Memory B cell (primary cell): ENCODE data around the gene DHX32.

ENCODE experiments used
- ATAC-seq: fragments of 150-1000 bp; cut with Tn5 transposase; 2 replicates; pipeline ENCODE4 v1.10.0; 2021; ENCODE audit warnings: low read depth, mild to moderate bottlenecking, moderate library complexity
- DNase-seq, 2 donors: peaks; one replicate each; pipeline ENCODE4 v3.0.0; 2022; ENCODE audit warnings: low spot score in 2 of 2
- H3K27ac Mint-ChIP-seq: one replicate; pipeline ENCODE4 v1.8.0; 2022; ENCODE audit warnings: mild to moderate bottlenecking, moderate library complexity, mixed read lengths
- H3K27me3 Mint-ChIP-seq: one replicate; pipeline ENCODE4 v1.8.0; 2022; ENCODE audit warnings: mixed read lengths
- H3K36me3 Mint-ChIP-seq: one replicate; pipeline ENCODE4 v1.8.0; 2022; ENCODE audit warnings: mild to moderate bottlenecking, mixed read lengths
- H3K4me1 Mint-ChIP-seq: one replicate; pipeline ENCODE4 v1.8.0; 2022; ENCODE audit warnings: mixed read lengths
- H3K4me3 Mint-ChIP-seq: one replicate; pipeline ENCODE4 v1.8.0; 2022; ENCODE audit warnings: mild to moderate bottlenecking, moderate library complexity, mixed read lengths
- H3K9me3 Mint-ChIP-seq: one replicate; pipeline ENCODE4 v1.8.0; 2022; ENCODE audit warnings: mixed read lengths

Gene DHX32

DNA sequence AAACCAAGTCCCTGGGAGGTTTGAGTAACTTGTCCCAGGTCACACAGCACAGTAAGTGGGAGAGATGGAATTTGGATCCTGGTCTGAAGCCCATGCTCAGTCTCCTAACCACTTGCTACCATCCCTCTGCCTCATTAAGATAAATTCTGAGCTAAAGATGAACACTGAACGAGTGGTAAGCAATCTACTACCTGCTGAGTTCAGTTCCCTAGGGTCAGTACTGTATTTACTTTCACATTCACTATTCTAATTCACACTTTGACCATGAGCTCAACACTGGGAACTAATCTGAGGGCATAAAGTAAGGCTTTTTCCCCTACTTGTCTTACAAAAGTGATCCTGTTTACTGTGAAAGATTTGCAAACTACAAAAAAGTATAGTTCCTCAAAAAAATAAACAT, 60.4 kb downstream of the DHX32 start:
- ATAC-seq (no peak), DNase-seq (no peak)
- no peaks in the 10 kb centered on the region for H3K27me3 Mint-ChIP-seq
- peaks cover 2% of the 10 kb centered on the region for H3K36me3 Mint-ChIP-seq
- H3K9me3 Mint-ChIP-seq: no peaks in the 10 kb centered on the region
- H3K4me1 Mint-ChIP-seq: peaks cover 14% of the 10 kb centered on the region
- peak overlapping the region; percentile 68 for H3K27ac Mint-ChIP-seq
- no peak overlapping the region for H3K4me3 Mint-ChIP-seq

DNA sequence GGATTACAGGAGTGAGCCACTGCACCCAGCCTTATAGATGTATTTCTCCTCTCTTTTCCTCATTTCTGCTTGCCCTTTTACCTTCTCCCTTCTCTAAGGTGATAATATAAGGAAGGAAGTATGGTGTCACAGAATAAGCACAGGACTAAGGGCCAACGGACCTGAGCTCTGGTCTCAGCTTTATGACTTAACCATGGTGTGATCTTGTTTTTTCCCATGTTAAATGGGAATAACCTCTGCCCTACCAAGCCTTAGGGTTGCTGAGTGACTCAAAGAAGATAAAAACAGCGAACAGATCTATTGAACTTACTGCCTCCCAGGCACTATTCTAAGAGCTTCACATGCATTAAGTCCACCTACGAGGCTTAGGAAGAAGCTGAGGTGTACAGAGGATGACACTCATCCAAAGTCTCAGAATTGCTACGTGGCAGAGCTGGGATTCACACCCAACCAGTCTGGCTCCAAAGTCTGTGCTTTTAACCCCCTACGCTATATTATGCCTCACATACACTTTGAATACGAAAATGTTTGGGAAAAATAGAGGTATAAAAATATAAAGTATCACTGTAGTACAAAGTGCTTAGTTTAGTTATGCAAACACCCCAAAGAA, 63.6 kb downstream of the DHX32 start:
- ATAC-seq: no peak
- peaks cover 16% of the 10 kb centered on the region for H3K36me3 Mint-ChIP-seq
- peaks cover 13% of the 10 kb centered on the region for H3K4me1 Mint-ChIP-seq
- no peaks in the 10 kb centered on the region for H3K9me3 Mint-ChIP-seq
- DNase-seq: no peak
- no peak overlapping the region for H3K27ac Mint-ChIP-seq
- H3K4me3 Mint-ChIP-seq: no peak overlapping the region
- H3K27me3 Mint-ChIP-seq: no peaks in the 10 kb centered on the region

DNA sequence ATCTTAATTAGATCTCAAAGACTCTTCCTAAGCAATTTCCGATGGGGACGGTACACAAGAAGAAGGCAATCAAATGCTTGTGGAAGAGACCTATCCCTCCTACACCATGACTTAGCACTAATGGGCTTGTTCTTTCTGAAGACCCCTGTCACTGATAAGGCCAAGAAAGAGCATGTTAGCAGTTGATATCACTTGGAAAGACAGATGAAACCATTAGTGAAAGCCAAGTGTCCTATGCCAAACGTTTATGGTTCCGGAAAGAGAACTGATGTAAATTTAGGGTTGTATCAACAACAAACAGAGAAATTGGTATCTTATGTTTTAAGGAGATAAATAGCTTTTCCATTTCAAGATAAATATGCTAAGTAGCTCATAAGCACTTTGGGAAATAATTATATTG, 64.5 kb downstream of the DHX32 start:
- no peak overlapping the region for H3K4me3 Mint-ChIP-seq
- H3K4me1 Mint-ChIP-seq: peaks cover 9% of the 10 kb centered on the region
- H3K27me3 Mint-ChIP-seq: no peaks in the 10 kb centered on the region
- H3K9me3 Mint-ChIP-seq: no peaks in the 10 kb centered on the region
- no peak for DNase-seq
- ATAC-seq: no peak
- H3K36me3 Mint-ChIP-seq: peaks cover 18% of the 10 kb centered on the region
- H3K27ac Mint-ChIP-seq: no peak overlapping the region

DNA sequence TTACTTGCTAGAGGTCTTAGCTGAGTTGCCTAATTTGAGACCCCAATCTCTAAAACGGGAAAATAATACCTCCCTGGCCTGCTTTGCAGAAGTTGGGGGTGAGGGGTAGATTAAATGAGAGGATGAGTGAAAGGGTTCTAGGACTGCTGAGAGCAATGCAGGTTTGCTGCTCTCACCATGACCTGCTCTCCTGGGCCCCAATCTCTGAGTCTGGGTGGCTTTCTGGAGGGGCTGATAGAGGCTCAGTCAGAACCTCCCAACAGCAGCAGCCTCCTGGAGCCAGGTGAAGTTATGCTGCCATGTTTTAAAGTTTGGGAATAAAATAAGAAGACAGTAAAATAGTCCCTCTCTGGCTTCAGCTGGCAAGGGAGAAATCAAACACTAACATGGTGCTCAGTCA, 65.3 kb downstream of the DHX32 start:
- no peak overlapping the region for H3K27ac Mint-ChIP-seq
- H3K9me3 Mint-ChIP-seq: no peaks in the 10 kb centered on the region
- H3K4me1 Mint-ChIP-seq: peaks cover 3% of the 10 kb centered on the region
- DNase-seq (no peak), ATAC-seq (no peak)
- no peak overlapping the region for H3K4me3 Mint-ChIP-seq
- H3K27me3 Mint-ChIP-seq: no peaks in the 10 kb centered on the region
- H3K36me3 Mint-ChIP-seq: peaks cover 22% of the 10 kb centered on the region

DNA sequence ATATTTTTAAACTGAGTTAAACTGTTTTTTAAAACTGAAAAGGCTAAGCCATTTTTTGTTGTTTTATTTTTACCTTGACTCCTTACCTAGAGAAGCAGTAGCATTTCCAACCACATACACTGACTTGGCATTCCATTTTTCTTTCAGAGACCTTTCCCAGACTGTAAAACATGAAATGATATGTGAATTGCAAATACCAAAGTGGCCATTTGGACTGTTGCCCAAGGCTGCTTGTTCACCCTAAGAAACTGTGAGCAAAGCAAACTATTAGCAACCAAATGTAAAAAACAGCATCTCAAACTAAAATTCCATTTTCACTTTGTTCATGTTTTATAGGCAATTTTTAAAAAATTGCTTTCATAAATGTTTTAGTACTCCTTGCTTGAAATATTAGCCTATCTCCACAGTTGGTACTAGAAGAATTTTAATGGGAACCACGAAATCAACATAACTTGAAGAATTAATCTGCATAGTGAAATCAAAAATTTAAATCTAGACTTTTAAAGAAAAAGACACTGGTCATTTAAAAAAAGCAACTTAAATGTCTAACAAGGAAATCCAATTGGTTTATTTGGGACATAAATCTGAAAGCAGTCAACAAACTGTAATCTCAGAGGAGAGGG, 68.9 kb downstream of the DHX32 start:
- DNase-seq (no peak), ATAC-seq (no peak)
- no peaks in the 10 kb centered on the region for H3K9me3 Mint-ChIP-seq
- no peak overlapping the region for H3K27ac Mint-ChIP-seq
- peaks cover 38% of the 10 kb centered on the region for H3K36me3 Mint-ChIP-seq
- no peak overlapping the region for H3K4me3 Mint-ChIP-seq
- no peaks in the 10 kb centered on the region for H3K27me3 Mint-ChIP-seq
- peaks cover under 1% of the 10 kb centered on the region for H3K4me1 Mint-ChIP-seq

DNA sequence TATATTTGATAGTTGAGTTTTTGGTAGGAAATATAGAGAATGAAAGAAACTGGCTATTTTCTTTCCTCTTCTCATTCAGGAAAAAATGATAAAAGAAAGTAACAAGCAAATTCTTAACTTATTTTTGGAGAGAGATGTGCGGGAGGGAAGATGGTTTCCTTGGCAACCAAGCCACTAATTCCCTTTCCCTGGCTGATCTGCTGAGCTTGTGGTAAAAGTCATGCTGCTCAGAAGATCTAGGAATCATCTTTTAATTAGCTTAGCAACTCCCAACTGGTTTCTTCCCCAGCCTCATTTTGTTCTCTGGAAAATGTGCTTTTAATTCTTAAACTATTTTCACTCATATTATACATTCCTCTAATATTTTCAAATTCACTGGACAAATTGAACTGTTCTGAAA, 69.8 kb downstream of the DHX32 start:
- Mint-ChIP-seq H3K27me3 (no peaks in the 10 kb centered on the region), H3K4me3 (no peak overlapping the region), H3K4me1 (no peaks in the 10 kb centered on the region), H3K36me3 (peaks cover 47% of the 10 kb centered on the region), H3K9me3 (no peaks in the 10 kb centered on the region), H3K27ac (no peak overlapping the region)
- no peak for ATAC-seq
- DNase-seq: no peak

DNA sequence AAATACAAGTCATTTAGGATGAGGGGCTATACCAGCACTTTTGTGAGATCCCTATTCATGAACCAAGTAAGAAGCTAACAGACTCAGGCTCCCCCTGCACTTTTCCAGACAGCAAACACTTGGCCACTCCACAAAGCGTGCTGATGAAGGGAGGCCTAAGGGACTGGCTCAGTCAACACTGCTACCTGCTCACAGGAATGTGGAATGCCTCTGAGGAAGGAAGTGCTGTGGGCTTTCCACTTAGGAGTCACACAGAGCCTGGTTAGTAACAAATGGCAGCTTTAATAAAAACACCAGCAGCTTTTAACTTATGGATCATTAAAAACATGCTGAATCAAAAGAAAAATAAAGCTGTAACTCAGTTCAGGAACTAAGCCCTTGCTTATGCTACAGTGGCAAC, 73.0 kb downstream of the DHX32 start:
- ATAC-seq (no peak), DNase-seq (no peak)
- Mint-ChIP-seq H3K9me3 (no peaks in the 10 kb centered on the region), H3K4me1 (no peaks in the 10 kb centered on the region), H3K27ac (no peak overlapping the region), H3K36me3 (peaks cover 38% of the 10 kb centered on the region), H3K27me3 (no peaks in the 10 kb centered on the region), H3K4me3 (no peak overlapping the region)

DNA sequence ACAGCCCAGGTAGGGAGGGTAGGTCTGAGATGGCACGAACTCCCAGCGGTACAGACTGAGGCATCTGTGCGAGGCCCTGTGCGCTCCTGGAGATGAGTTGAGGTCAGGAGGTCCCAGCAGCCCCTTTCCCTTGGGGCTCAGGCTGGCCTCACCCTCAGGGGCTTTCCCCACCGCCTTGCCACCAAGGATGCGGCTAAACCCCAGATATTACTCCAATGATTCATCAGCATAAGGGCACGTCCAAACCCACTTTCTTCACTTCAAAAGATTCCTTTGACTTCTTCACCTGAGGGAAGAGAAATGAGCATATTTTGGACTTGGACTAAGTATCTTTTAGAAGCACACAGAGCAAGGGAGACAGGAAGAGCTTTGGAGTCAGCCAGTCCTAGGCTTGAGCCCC, 78.4 kb downstream of the DHX32 start:
- Mint-ChIP-seq H3K27me3 (no peaks in the 10 kb centered on the region), H3K9me3 (no peaks in the 10 kb centered on the region), H3K4me3 (no peak overlapping the region), H3K27ac (no peak overlapping the region), H3K4me1 (no peaks in the 10 kb centered on the region), H3K36me3 (peaks cover 27% of the 10 kb centered on the region)
- no peak for ATAC-seq
- DNase-seq: no peak

DNA sequence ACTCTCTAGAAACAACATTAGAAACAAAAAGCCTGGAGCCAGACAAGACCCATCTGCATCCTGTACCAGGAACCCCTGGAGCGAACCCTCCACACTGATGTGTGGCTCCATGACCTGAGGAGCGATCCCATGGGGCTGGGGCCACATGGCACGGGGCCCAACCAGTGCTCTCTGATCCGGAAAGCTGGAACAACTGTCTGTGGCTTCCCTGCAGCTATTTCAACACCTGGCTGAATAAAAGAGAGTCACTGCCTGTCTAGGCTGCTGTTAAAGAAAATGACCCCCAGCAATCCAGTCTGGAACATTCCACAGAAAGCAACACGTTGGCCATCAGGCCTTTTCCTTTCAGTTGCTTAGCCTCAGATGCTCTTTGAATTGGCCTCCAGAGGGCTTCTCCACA, 79.0 kb downstream of the DHX32 start:
- ATAC-seq: no peak
- no peak overlapping the region for H3K4me3 Mint-ChIP-seq
- no peaks in the 10 kb centered on the region for H3K4me1 Mint-ChIP-seq
- H3K9me3 Mint-ChIP-seq: no peaks in the 10 kb centered on the region
- no peak for DNase-seq
- no peaks in the 10 kb centered on the region for H3K27me3 Mint-ChIP-seq
- H3K27ac Mint-ChIP-seq: no peak overlapping the region
- peaks cover 22% of the 10 kb centered on the region for H3K36me3 Mint-ChIP-seq

DNA sequence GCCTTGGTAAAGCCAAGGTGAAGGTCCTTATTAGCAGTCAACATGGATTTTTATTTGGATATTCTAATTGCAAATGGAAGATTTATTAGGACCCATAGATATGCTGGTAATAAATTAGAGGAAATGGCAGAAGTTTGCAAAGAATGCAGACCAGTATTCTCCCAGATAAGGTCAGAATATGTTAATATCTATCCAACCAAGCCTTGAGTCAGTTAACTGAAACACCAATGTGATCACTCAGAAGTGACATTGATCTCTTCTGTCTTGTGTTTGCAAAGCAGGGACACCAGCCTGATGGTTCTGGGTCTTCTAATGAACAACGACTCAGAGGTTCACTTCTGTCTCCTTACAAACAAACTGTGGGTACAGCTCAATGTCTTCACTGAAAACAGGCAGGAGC, 79.5 kb downstream of the DHX32 start:
- Mint-ChIP-seq H3K36me3 (peaks cover 17% of the 10 kb centered on the region), H3K9me3 (no peaks in the 10 kb centered on the region), H3K4me3 (no peak overlapping the region), H3K27ac (no peak overlapping the region), H3K27me3 (no peaks in the 10 kb centered on the region), H3K4me1 (no peaks in the 10 kb centered on the region)
- no peak for DNase-seq
- ATAC-seq: no peak

DNA sequence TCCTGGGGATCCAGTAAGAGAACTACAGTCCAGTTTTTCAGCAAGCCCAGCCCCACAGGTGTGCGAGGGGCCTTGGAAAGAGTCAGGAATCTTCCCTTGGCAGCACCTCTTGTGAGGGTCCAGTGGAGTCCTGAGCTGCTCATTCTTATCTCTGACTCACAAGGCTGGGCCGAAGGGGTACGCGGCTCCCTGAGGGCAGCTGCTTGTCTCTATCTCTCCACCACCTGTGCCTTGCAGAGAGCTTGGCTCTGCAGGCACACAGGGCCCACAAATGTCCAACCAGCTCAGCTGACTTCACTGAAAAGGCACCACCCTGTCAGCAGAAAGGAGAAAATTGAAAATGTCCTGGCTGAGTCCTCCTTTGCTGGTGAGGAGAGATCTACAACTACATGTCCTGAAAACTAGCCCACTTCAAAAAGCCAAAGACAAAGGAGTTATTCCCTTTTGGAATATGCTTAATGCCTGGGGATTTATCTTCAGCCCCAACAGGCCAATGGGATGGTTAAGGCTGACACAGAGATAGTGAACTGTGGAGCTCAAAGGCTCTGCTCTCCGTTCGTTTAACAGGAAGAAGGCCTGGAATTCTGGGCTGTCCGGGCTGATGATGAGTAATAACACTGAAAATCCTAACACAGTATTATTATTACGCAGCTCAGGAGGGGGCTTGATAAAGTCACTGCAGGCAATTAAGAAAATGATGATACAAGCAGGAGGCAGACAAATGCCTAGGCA, 81.5 kb downstream of the DHX32 start:
- Mint-ChIP-seq H3K27ac (no peak overlapping the region), H3K4me3 (no peak overlapping the region), H3K4me1 (no peaks in the 10 kb centered on the region), H3K9me3 (no peaks in the 10 kb centered on the region), H3K27me3 (no peaks in the 10 kb centered on the region), H3K36me3 (peaks cover 15% of the 10 kb centered on the region)
- no peak for ATAC-seq
- no peak for DNase-seq

DNA sequence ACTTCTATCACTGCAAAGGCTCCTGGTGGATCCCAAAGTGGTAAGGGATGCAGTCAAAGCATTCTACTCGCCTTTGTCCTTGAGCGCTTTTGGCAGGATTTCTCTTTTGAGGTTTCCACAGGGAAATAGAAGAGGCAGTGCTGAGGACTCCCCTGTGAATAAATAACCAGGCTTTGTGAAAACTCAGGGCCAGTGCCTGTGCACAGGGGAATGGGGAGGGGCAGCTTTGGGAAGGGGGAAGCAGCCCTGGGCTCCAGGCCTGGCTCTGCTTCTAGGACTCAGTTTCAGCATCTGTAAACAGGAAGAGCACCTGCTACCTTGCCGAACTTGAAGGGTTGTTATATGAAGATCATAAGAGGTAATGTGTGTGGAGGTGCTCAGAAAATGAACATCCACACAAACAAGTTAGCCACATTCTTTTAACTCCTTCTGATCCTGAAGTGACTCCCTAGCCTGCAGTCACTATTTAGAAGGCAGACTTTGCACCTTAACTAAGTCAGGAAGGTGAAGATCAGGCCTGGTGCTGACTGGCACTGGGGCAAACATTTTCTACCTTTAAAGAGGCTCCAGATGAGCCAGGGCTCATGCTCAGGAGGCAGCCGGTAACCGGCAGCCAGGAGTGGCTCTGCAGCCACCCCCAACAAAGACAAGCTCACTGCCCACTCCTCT, 83.0 kb downstream of the DHX32 start:
- H3K4me1 Mint-ChIP-seq: no peaks in the 10 kb centered on the region
- no peak overlapping the region for H3K4me3 Mint-ChIP-seq
- H3K27me3 Mint-ChIP-seq: no peaks in the 10 kb centered on the region
- H3K27ac Mint-ChIP-seq: no peak overlapping the region
- ATAC-seq (no peak), DNase-seq (no peak)
- peaks cover 21% of the 10 kb centered on the region for H3K36me3 Mint-ChIP-seq
- no peaks in the 10 kb centered on the region for H3K9me3 Mint-ChIP-seq

DNA sequence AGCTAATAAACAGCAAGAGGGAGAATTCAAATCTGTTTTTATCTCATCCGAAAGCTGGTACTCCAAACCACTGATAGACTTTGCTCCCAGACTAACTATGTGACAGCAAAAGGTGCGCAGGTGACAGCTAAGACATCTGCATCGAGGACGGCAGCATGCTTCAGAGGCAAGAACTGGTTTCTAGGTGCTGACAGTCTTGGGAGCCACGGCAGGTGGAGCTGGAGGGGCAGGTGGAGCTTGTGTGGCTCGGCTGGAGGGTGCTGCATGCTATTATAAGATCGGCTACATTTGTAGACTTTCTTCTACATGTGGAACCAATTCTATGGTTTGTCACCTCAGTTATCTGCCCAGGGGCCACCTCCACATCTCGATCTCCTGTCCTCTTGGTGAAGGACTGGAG, 83.7 kb downstream of the DHX32 start:
- no peak overlapping the region for H3K4me3 Mint-ChIP-seq
- DNase-seq (no peak), ATAC-seq (no peak)
- no peaks in the 10 kb centered on the region for H3K9me3 Mint-ChIP-seq
- H3K27me3 Mint-ChIP-seq: no peaks in the 10 kb centered on the region
- peaks cover 25% of the 10 kb centered on the region for H3K36me3 Mint-ChIP-seq
- no peaks in the 10 kb centered on the region for H3K4me1 Mint-ChIP-seq
- no peak overlapping the region for H3K27ac Mint-ChIP-seq

DNA sequence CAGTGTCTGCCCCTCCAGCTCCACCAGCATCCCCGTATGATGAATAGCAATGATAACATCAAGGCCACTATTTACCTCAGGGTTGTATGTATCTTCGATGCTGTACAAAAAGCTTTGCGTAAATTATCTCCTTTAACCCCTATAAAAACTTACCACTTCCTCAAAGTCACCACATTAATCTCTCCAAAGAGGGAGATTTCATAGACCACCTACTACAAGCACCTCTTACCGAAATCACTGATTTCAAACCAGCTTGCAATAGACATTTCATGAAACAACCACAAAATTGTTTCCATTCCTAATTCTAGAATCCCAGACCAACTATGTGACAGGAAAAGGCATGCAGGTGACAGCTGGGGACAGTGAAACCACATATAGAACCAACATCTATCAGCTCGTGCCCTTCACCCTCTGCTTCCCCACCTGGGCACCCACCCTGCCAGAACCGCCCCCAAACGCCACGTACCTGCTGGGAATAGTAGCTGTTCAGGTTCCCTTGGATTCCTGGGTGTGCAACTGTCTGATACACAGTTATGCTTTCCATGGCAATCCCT, 85.4 kb downstream of the DHX32 start:
- ATAC-seq (no peak), DNase-seq (no peak)
- Mint-ChIP-seq H3K36me3 (peaks cover 34% of the 10 kb centered on the region), H3K27me3 (no peaks in the 10 kb centered on the region), H3K9me3 (no peaks in the 10 kb centered on the region), H3K4me1 (no peaks in the 10 kb centered on the region), H3K27ac (no peak overlapping the region), H3K4me3 (no peak overlapping the region)
